Neuronal stem cell (in vitro differentiated cells): ENCODE data around the gene TLL2.
A peak's percentile ranks its signal among the peaks of the same experiment; 100 is the strongest.

Experiments
- DNase-seq: peaks from one replicate; pipeline ENCODE4 v3.0.0-alpha.2; 2013; ENCODE audit warnings: low spot score
- H2AFZ ChIP-seq: one replicate; pipeline ENCODE4 v1.6.1; 2013; ENCODE audit warnings: mild to moderate bottlenecking, low read length, inconsistent platforms
- H2AK5ac ChIP-seq: 2 replicates; pipeline ENCODE4 v1.6.1; 2013; ENCODE audit warnings: low read depth, mild to moderate bottlenecking, inconsistent platforms, low read length, moderate library complexity, mixed read lengths
- H2BK120ac ChIP-seq: 2 replicates; pipeline ENCODE4 v1.6.1; 2013; ENCODE audit warnings: low read depth, mild to moderate bottlenecking, inconsistent platforms, low read length, moderate library complexity, mixed read lengths
- H2BK12ac ChIP-seq: one replicate; pipeline ENCODE4 v1.6.1; 2013; ENCODE audit warnings: low read length, inconsistent platforms
- H2BK15ac ChIP-seq: 2 replicates; pipeline ENCODE4 v1.6.1; 2013; ENCODE audit warnings: mild to moderate bottlenecking, low read length, inconsistent platforms, mixed read lengths
- H2BK5ac ChIP-seq: one replicate; pipeline ENCODE4 v1.6.1; 2013; ENCODE audit warnings: inconsistent platforms, mild to moderate bottlenecking, low read length, moderate library complexity
- H3K14ac ChIP-seq: one replicate; pipeline ENCODE4 v1.6.1; 2013; ENCODE audit warnings: low read length, inconsistent platforms
- H3K18ac ChIP-seq: 2 replicates; pipeline ENCODE4 v1.6.1; 2013; ENCODE audit warnings: low read length, inconsistent platforms
- H3K23ac ChIP-seq: 2 replicates; pipeline ENCODE4 v1.6.1; 2013; ENCODE audit warnings: low read depth, mild to moderate bottlenecking, mixed read lengths, low read length, inconsistent platforms; ENCODE audit not compliant: poor library complexity
- H3K27ac ChIP-seq: replicated peaks from 3 replicates; pipeline ENCODE4 v1.5.1; 2013; ENCODE audit warnings: low read length, inconsistent platforms
- H3K27me3 ChIP-seq, 3 experiments: 2 replicates each; pipeline ENCODE4 v1.6.1; 2013; ENCODE audit warnings: low read length in 3 of 3, mild to moderate bottlenecking in 2 of 3, inconsistent platforms in 1 of 3, low read depth in 1 of 3, mixed read lengths in 1 of 3, moderate library complexity in 1 of 3; ENCODE audit not compliant: control insufficient read depth in 3 of 3, insufficient read depth in 3 of 3
- H3K36me3 ChIP-seq, 2 donors: replicated peaks in 1 of 2; 2 replicates each; pipeline ENCODE4 v1.6.1; 2013; ENCODE audit warnings: low read length in 2 of 2; ENCODE audit not compliant: control insufficient read depth in 2 of 2, insufficient read depth in 2 of 2
- H3K4ac ChIP-seq: 2 replicates; pipeline ENCODE4 v1.6.1; 2013; ENCODE audit warnings: inconsistent platforms, mild to moderate bottlenecking, low read length, moderate library complexity
- H3K4me1 ChIP-seq, 2 donors: 1 replicate in 1 of 2; 2 replicates in 1 of 2; pipeline ENCODE4 v1.6.1; 2013; ENCODE audit warnings: low read length in 2 of 2, low read depth in 1 of 2; ENCODE audit not compliant: control insufficient read depth in 2 of 2, insufficient read depth in 1 of 2
- H3K4me2 ChIP-seq: one replicate; pipeline ENCODE4 v1.6.1; 2013; ENCODE audit warnings: mild to moderate bottlenecking, low read length, inconsistent platforms; ENCODE audit not compliant: insufficient read depth, poor library complexity, severe bottlenecking
- H3K4me3 ChIP-seq, 2 donors: 2 replicates each; pipeline ENCODE4 v1.5.1; 2013; ENCODE audit warnings: low read length in 2 of 2, mild to moderate bottlenecking in 2 of 2, inconsistent platforms in 1 of 2, moderate library complexity in 1 of 2
- H3K79me1 ChIP-seq: one replicate; pipeline ENCODE4 v1.6.1; 2013; ENCODE audit warnings: low read depth, mild to moderate bottlenecking, inconsistent platforms, low read length, moderate library complexity
- H3K9ac ChIP-seq: one replicate; pipeline ENCODE4 v1.6.1; 2013; ENCODE audit warnings: mild to moderate bottlenecking, low read depth, low read length, inconsistent platforms; ENCODE audit not compliant: poor library complexity
- H3K9me3 ChIP-seq, 2 donors: replicated peaks in 1 of 2; 2 replicates each; pipeline versions ENCODE3 to v1.6.1; 2013; ENCODE audit warnings: low read length in 2 of 2, mild to moderate bottlenecking in 2 of 2, inconsistent platforms in 1 of 2, low read depth in 1 of 2, mixed read lengths in 1 of 2, moderate library complexity in 1 of 2; ENCODE audit not compliant: control insufficient read depth in 2 of 2, insufficient read depth in 1 of 2
- H4K8ac ChIP-seq: one replicate; pipeline ENCODE4 v1.6.1; 2013; ENCODE audit warnings: low read depth, mild to moderate bottlenecking, inconsistent platforms, low read length, moderate library complexity
- H4K91ac ChIP-seq: one replicate; pipeline ENCODE4 v1.6.1; 2013; ENCODE audit warnings: low read length, low read depth, mild to moderate bottlenecking, inconsistent platforms; ENCODE audit not compliant: poor library complexity
- WGBS, 2 donors: extraction: QIAGEN DNeasy Blood & Tissue Kit; methylation state at CpG; one replicate each; pipeline ENCODE4 v1.1.7; 2013; ENCODE audit warnings: missing lambda C conversion rate in 2 of 2, mixed read lengths in 1 of 2; ENCODE audit not compliant: insufficient read length in 2 of 2, insufficient replicate concordance in 1 of 2; ENCODE audit errors: extremely low coverage in 2 of 2; 5-methylcytosine and 5-hydroxymethylcytosine counted together

The TLL2 gene

GRCh38 chr10:96379758-96380157 is 134.0 kb downstream of the TLL2 start:
- DNase-seq = no peak

DNA sequence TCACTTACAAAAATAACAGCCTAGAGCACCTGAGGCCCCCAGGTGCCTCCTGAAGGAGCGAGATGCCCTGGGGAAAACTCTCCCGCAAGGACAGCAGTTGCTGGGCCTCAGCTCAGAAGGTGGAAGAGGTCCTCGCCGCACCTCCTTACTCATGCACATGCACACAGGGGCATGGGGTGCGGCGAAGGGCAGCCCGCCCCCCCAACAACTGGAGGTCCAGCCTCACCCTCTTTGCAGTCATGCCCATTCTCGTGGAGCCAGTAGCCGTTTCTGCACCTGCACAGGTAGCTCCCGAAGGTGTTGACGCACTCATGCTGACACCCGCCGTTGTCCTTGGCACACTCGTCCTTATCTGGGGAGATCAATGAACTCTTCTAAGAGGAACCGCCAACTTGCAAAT is 135.0 kb downstream of the TLL2 start:
- H2BK5ac ChIP-seq = no peak overlapping the region
- no peak overlapping the region for H3K23ac ChIP-seq
- H3K4ac ChIP-seq = no peak overlapping the region
- H3K4me1 ChIP-seq = peaks cover 0 to 9% of the 10 kb centered on the region in 2 donors
- H3K14ac ChIP-seq = no peak overlapping the region
- H3K9ac ChIP-seq = no peak overlapping the region
- H3K18ac ChIP-seq = peak overlapping the region; percentile 55
- no peak overlapping the region for H2AFZ ChIP-seq
- peaks cover 0 to 10% (median 0%) of the 10 kb centered on the region in 3 experiments for H3K27me3 ChIP-seq
- H2AK5ac ChIP-seq = peak overlapping the region; percentile 91
- no peak overlapping the region for H3K4me2 ChIP-seq
- H2BK120ac ChIP-seq = no peak overlapping the region
- H3K79me1 ChIP-seq = no peaks in the 10 kb centered on the region
- H4K8ac ChIP-seq = no peak overlapping the region
- H3K36me3 ChIP-seq = no peaks in the 10 kb centered on the region
- H3K4me3 ChIP-seq = no peak overlapping the region
- H3K27ac ChIP-seq = no peak overlapping the region
- H4K91ac ChIP-seq = no peak overlapping the region
- peak overlapping the region; percentile 51 for H2BK15ac ChIP-seq
- no peaks in the 10 kb centered on the region for H3K9me3 ChIP-seq
- no peak for DNase-seq
- H2BK12ac ChIP-seq = no peak overlapping the region
- WGBS, 2 donors = no CpG with 5 or more reads among the region's 15 CpGs

More at GRCh38 chr10:96379758-96380157, 134.0 kb downstream of the TLL2 start:
- H2BK12ac ChIP-seq = no peak overlapping the region
- no peak overlapping the region for H4K91ac ChIP-seq
- no peak overlapping the region for H2BK5ac ChIP-seq
- peak overlapping the region; percentile 30 for H3K9ac ChIP-seq
- no peak overlapping the region for H3K23ac ChIP-seq
- no peak overlapping the region for H2BK15ac ChIP-seq
- no peak overlapping the region for H2BK120ac ChIP-seq
- H3K79me1 ChIP-seq = no peaks in the 10 kb centered on the region
- WGBS, 2 donors = no CpG with 5 or more reads among the region's 8 CpGs
- H3K4me1 ChIP-seq = peaks cover 0 to 9% of the 10 kb centered on the region in 2 donors
- no peak overlapping the region for H3K4ac ChIP-seq
- no peak overlapping the region for H4K8ac ChIP-seq
- no peak overlapping the region for H3K4me2 ChIP-seq
- H3K18ac ChIP-seq = no peak overlapping the region
- no peak overlapping the region for H2AFZ ChIP-seq
- no peak overlapping the region for H3K14ac ChIP-seq
- H3K4me3 ChIP-seq = no peak overlapping the region
- no peak overlapping the region for H3K27ac ChIP-seq
- no peaks in the 10 kb centered on the region for H3K9me3 ChIP-seq
- no peaks in the 10 kb centered on the region for H3K36me3 ChIP-seq
- peaks cover 0 to 3% (median 0%) of the 10 kb centered on the region in 3 experiments for H3K27me3 ChIP-seq
- no peak overlapping the region for H2AK5ac ChIP-seq

GRCh38 chr10:96377816-96378294 is 135.9 kb downstream of the TLL2 start:
- no peaks in the 10 kb centered on the region for H3K79me1 ChIP-seq
- H3K4me2 ChIP-seq = no peak overlapping the region
- H4K8ac ChIP-seq = no peak overlapping the region
- no peak overlapping the region for H3K27ac ChIP-seq
- peak overlapping the region; percentile 45 for H3K18ac ChIP-seq
- no peak overlapping the region for H4K91ac ChIP-seq
- peaks cover 0 to 9% of the 10 kb centered on the region in 2 donors for H3K4me1 ChIP-seq
- H2AFZ ChIP-seq = no peak overlapping the region
- DNase-seq = no peak
- no peak overlapping the region for H3K14ac ChIP-seq
- H3K4me3 ChIP-seq = no peak overlapping the region
- H3K9ac ChIP-seq = no peak overlapping the region
- no peaks in the 10 kb centered on the region for H3K9me3 ChIP-seq
- H3K23ac ChIP-seq = no peak overlapping the region
- peaks cover 0 to 14% (median 0%) of the 10 kb centered on the region in 3 experiments for H3K27me3 ChIP-seq
- H2BK120ac ChIP-seq = no peak overlapping the region
- no CpG with 5 or more reads among the region's 6 CpGs for WGBS, 2 donors
- no peak overlapping the region for H2BK12ac ChIP-seq
- no peaks in the 10 kb centered on the region for H3K36me3 ChIP-seq
- peak overlapping the region; percentile 46 for H2BK15ac ChIP-seq
- H2AK5ac ChIP-seq = no peak overlapping the region
- no peak overlapping the region for H2BK5ac ChIP-seq
- H3K4ac ChIP-seq = no peak overlapping the region

DNA sequence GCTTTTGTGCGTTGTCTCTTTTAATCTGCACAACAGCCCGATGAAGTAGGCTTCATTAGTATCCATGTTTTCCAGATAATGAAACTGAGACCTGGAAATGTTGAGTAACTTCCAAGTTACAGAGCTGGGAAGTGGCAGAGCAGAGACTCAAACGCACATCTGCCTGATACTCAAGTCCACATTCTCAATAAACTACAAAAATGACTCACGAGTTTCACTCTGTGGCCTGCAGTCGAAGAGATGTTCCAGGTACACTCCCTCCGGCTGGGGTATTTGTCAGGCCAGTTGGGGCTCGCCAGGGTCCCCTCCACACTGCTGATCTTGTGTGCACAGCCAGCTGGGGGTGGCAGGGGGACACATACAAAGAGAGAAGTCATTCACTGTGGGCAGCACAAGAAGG is 137.2 kb downstream of the TLL2 start:
- Histone ChIP-seq H3K4me3 (no peak overlapping the region), H2BK120ac (no peak overlapping the region), H3K14ac (no peak overlapping the region), H4K8ac (no peak overlapping the region), H2AK5ac (no peak overlapping the region), H3K27ac (no peak overlapping the region), H3K18ac (no peak overlapping the region), H2BK15ac (peak overlapping the region; percentile 38), H3K23ac (no peak overlapping the region), H2AFZ (no peak overlapping the region), H3K9ac (no peak overlapping the region), H2BK5ac (no peak overlapping the region), H3K27me3 (peaks cover 0 to 10% (median 0%) of the 10 kb centered on the region in 3 experiments), H2BK12ac (no peak overlapping the region), H3K9me3 (no peaks in the 10 kb centered on the region), H3K79me1 (no peaks in the 10 kb centered on the region), H4K91ac (no peak overlapping the region), H3K4ac (no peak overlapping the region), H3K4me2 (no peak overlapping the region), H3K4me1 (peaks cover 0 to 14% of the 10 kb centered on the region in 2 donors), H3K36me3 (no peaks in the 10 kb centered on the region)
- no CpG with 5 or more reads among the region's 7 CpGs for WGBS, 2 donors
- no peak for DNase-seq
